GM12878 (cell line): ENCODE data around the gene SIGLEC12. TPM values are rescaled to one million over a fixed set of nuclear protein-coding genes. Genes with fewer than 3 reads are reported as not detected.

Source experiments
- ATAC-seq: fragments of 200-7000 bp; cut with Tn5 transposase; 3 replicates; pipeline ENCODE4 v1.9.1; 2020; ENCODE audit warnings: mild to moderate bottlenecking, moderate library complexity
- BruUV-seq: library from RNA; stranded (reverse); fragments of 400-500 nt; replicated peaks from 2 replicates; lab custom pipeline; 2021; lab: Mats Ljungman, UMichigan
- CTCF ChIA-PET: fragments of 300-600 bp; sonication (Branson Sonifier 250); formaldehyde crosslinking; extraction: SDS; loops from one replicate; lab custom pipeline; 2021; ENCODE audit warnings: inconsistent platforms; lab: Yijun Ruan, JAX
- POLR2A ChIA-PET: fragments of 350-600 bp; formaldehyde crosslinking; extraction: SDS; loops from one replicate; lab custom pipeline; 2021; ENCODE audit warnings: inconsistent platforms; lab: Charles Lee
- RAD21 ChIA-PET: fragments of 300-600 bp; sonication (Branson Sonifier 250); formaldehyde crosslinking; loops from one replicate; lab custom pipeline; 2023; ENCODE audit warnings: antibody characterized with exemption; ENCODE audit not compliant: unreplicated experiment; lab: Charles Lee
- SMC1A ChIA-PET: fragments of 300-600 bp; sonication (Branson Sonifier 250); formaldehyde crosslinking; loops from one replicate; lab custom pipeline; 2023; ENCODE audit not compliant: unreplicated experiment, uncharacterized antibody; lab: Charles Lee
- DNase-seq: peaks from one replicate; pipeline ENCODE4 v3.0.0-alpha.2; 2011; ENCODE audit warnings: low read depth, low spot score
- FAIRE-seq: peaks from 3 replicates; lab custom pipeline; 2011; peaks lifted over from hg19 to GRCh38; lab: Jason Lieb, UNC
- H2AFZ ChIP-seq: 2 replicates; pipeline ENCODE4 v1.6.0; 2011; ENCODE audit warnings: low read depth, low read length, control low read depth; ENCODE audit not compliant: control insufficient read depth
- H3K27ac ChIP-seq: 2 replicates; pipeline ENCODE4 v1.5.1; 2011; ENCODE audit warnings: control low read depth; ENCODE audit not compliant: control insufficient read depth, insufficient read depth
- H3K27me3 ChIP-seq, 2 experiments: replicated peaks in 1 of 2; 2 replicates each; pipeline versions ENCODE4 v1.6.0 to v1.6.1; 2011; ENCODE audit warnings: low read length in 1 of 2; ENCODE audit not compliant: control insufficient read depth in 2 of 2, insufficient read depth in 2 of 2
- H3K36me3 ChIP-seq, 2 experiments: 2 replicates each; pipeline ENCODE4 v1.5.1; 2011; ENCODE audit warnings: low read length in 1 of 2; ENCODE audit not compliant: control insufficient read depth in 2 of 2, insufficient read depth in 2 of 2
- H3K4me1 ChIP-seq: 2 replicates; pipeline ENCODE4 v1.6.1; 2011; ENCODE audit warnings: mild to moderate bottlenecking, low read length, moderate library complexity, mixed read lengths; ENCODE audit not compliant: control insufficient read depth, insufficient read depth
- H3K4me2 ChIP-seq: 2 replicates; pipeline ENCODE4 v1.6.0; 2011; ENCODE audit warnings: control low read depth; ENCODE audit not compliant: control insufficient read depth, insufficient read depth
- H3K4me3 ChIP-seq: fragments of 200-600 bp; sonication (generic); 2 replicates; pipeline ENCODE4 v1.5.1; 2016
- H3K79me2 ChIP-seq: 2 replicates; pipeline ENCODE4 v1.6.0; 2011; ENCODE audit warnings: low read length; ENCODE audit not compliant: control insufficient read depth, insufficient read depth
- H3K9ac ChIP-seq: 2 replicates; pipeline ENCODE4 v1.8.0; 2011; ENCODE audit warnings: low read length, control low read depth, mixed read lengths; ENCODE audit not compliant: control insufficient read depth, insufficient read depth
- H3K9me3 ChIP-seq: replicated peaks from 3 replicates; pipeline ENCODE4 v1.5.1; 2011; ENCODE audit warnings: mild to moderate bottlenecking, low read length; ENCODE audit not compliant: control insufficient read depth, insufficient read depth
- H4K20me1 ChIP-seq: 2 replicates; pipeline ENCODE4 v1.6.0; 2011; ENCODE audit not compliant: control insufficient read depth, insufficient read depth
- CREM ChIP-seq: IDR thresholded peaks from 2 replicates; pipeline ENCODE4 v1.6.1; 2014; ENCODE audit warnings: antibody characterized with exemption, low read depth
- JUNB ChIP-seq: IDR thresholded peaks from 2 replicates; pipeline ENCODE4 v1.6.1; 2016; ENCODE audit warnings: antibody characterized with exemption, mild to moderate bottlenecking
- KAT2A ChIP-seq: conservative IDR thresholded peaks from 2 replicates; pipeline ENCODE4 v1.6.1; 2011; ENCODE audit warnings: low read depth, low read length; ENCODE audit not compliant: control insufficient read depth
- LARP7 ChIP-seq: fragments of 450-650 bp; IDR thresholded peaks from 2 replicates; pipeline ENCODE4 v1.6.1; 2017; ENCODE audit warnings: mild to moderate bottlenecking
- MEF2B ChIP-seq: fragments of 450-650 bp; IDR thresholded peaks from 2 replicates; pipeline ENCODE4 v1.6.1; 2018; ENCODE audit warnings: mild to moderate bottlenecking, moderate library complexity; ENCODE audit not compliant: partially characterized antibody, poor library complexity, severe bottlenecking
- SREBF2 ChIP-seq: IDR thresholded peaks from 2 replicates; pipeline ENCODE4 v1.6.1; 2012; ENCODE audit warnings: mild to moderate bottlenecking, low read length
- WGBS: methylation state at CpG from one replicate; pipeline ENCODE4 v1.1.6; 2016; ENCODE audit warnings: low lambda C conversion rate; ENCODE audit not compliant: insufficient replicate concordance, insufficient coverage; ENCODE audit errors: missing lambda C conversion rate; 5-methylcytosine and 5-hydroxymethylcytosine counted together
- in situ Hi-C: fragments of 300-500 bp; cut with MboI; formaldehyde crosslinking; loops from 9 replicates; pipeline ENCODE4 v1.14.3; 2018; ENCODE audit warnings: mixed read lengths
- intact Hi-C: fragments of 100-400 bp; cut with micrococcal nuclease; formaldehyde crosslinking; loops from one replicate; pipeline ENCODE4 v1.14.2; 2022; ENCODE audit not compliant: unreplicated experiment
- polyA plus RNA-seq, 11 experiments: library from polyadenylated mRNA; depleted of rRNA in 4 of 11; unstranded in 6 of 11; stranded (reverse) in 5 of 11; fragments of >200 nt; fragmentation: Nextera tagmentation in 4 of 11; fragmentation: Illumina TruSeq in 1 of 11; extraction: Ambion mirVana in 4 of 11; extraction: Trizol in 1 of 11; gene quantifications; 1 replicate in 1 of 11; 2 replicates in 10 of 11; pipeline versions ENCODE4 v1.2.1 to v1.2.3, GENCODE V29; 2011 to 2016; ENCODE audit warnings: inconsistent platforms in 2 of 11, missing spikeins in 2 of 11, low read depth in 1 of 11
- total RNA-seq, 4 experiments: library from RNA; depleted of rRNA in 3 of 4; stranded (reverse); fragments of >200 nt in 3 of 4; fragmentation: Illumina TruSeq in 1 of 4; extraction: Trizol in 1 of 4; gene quantifications; 2 replicates each; pipeline versions ENCODE4 v1.2.1 to v1.2.3, GENCODE V29; 2013 to 2021
- TF ChIP-seq, protein P1 (sequence below): fragments of 450-650 bp; formaldehyde crosslinking; IDR thresholded peaks from 2 replicates; pipeline ENCODE4 v1.4.0; 2020; ENCODE audit warnings: mild to moderate bottlenecking, moderate library complexity
- TF ChIP-seq, protein P2 (sequence below): fragments of 450-650 bp; IDR thresholded peaks from 2 replicates; pipeline ENCODE4 v1.6.1; 2018; ENCODE audit warnings: mild to moderate bottlenecking, low read depth, moderate library complexity; ENCODE audit not compliant: partially characterized antibody
- TF ChIP-seq, protein P3 (sequence below): fragments of 450-650 bp; IDR thresholded peaks from 2 replicates; pipeline ENCODE4 v1.6.1; 2016; ENCODE audit warnings: mild to moderate bottlenecking
- TF ChIP-seq, protein P4 (sequence below): IDR thresholded peaks from 2 replicates; pipeline ENCODE4 v1.6.1; 2011; ENCODE audit warnings: borderline replicate concordance, low read depth, mild to moderate bottlenecking, moderate library complexity, mixed read lengths, low read length; ENCODE audit not compliant: insufficient read depth; ENCODE audit errors: extremely low read length

The SIGLEC12 gene
- total and polyA plus RNA-seq, 10 of the 15 experiments (the other 5 are each of a cell fraction or from before 2014, with no cell fraction given) = 0.03 to 0.18 (median 0.06) TPM; not detected in 5

DNA sequence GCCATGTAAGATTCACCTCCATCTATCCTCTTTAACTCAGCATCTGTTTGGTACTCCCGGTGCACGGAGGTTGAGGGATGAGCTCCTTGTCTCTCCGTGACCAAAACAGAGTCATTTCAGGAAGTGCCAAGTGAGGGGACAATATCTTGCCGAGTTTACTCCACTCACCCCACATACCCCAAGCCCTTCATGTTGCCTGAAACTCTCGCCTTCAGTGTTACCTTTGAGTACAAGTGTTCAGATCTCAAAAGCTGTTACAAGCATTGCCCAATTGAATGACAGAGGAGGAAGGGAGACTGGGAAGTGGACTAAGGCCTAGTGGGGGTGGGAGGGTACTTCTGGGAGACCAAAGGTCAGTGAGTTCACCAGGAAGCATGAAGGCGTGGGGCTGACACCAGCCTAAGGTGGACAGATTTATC, 6.0 kb upstream of the SIGLEC12 start (continued):
- TF ChIP-seq, protein P1, sequence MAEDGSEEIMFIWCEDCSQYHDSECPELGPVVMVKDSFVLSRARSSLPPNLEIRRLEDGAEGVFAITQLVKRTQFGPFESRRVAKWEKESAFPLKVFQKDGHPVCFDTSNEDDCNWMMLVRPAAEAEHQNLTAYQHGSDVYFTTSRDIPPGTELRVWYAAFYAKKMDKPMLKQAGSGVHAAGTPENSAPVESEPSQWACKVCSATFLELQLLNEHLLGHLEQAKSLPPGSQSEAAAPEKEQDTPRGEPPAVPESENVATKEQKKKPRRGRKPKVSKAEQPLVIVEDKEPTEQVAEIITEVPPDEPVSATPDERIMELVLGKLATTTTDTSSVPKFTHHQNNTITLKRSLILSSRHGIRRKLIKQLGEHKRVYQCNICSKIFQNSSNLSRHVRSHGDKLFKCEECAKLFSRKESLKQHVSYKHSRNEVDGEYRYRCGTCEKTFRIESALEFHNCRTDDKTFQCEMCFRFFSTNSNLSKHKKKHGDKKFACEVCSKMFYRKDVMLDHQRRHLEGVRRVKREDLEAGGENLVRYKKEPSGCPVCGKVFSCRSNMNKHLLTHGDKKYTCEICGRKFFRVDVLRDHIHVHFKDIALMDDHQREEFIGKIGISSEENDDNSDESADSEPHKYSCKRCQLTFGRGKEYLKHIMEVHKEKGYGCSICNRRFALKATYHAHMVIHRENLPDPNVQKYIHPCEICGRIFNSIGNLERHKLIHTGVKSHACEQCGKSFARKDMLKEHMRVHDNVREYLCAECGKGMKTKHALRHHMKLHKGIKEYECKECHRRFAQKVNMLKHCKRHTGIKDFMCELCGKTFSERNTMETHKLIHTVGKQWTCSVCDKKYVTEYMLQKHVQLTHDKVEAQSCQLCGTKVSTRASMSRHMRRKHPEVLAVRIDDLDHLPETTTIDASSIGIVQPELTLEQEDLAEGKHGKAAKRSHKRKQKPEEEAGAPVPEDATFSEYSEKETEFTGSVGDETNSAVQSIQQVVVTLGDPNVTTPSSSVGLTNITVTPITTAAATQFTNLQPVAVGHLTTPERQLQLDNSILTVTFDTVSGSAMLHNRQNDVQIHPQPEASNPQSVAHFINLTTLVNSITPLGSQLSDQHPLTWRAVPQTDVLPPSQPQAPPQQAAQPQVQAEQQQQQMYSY (CRISPR knock-in tag) = no peak

DNA sequence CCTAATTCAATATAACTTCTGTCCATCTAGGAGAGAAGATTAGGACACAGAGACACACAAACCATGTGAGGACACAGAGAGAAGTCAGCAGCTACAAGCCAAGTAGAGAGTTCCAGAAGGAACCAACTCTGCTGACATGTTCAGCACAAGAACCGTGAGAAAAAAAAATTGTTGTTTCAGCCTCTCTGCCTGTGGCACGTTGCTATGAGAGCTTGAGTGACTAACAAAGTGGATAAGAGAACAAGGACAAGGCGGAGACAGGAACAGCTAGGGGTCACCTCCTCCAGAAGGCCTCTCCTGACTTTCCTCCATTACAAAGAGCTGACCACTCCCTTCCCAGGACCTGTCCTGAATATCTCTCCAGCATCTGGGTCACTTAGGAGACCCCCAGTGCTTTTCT, 5.6 kb upstream of the SIGLEC12 start:
- RAD21 ChIA-PET = interaction anchor here (1.5 kb wide), 1 partner anchor 150 kb away, joined by 5 read pairs; no protein-coding TSS in a partner anchor

More for the DNA sequence above, 5.6 kb upstream of the SIGLEC12 start:
- ChIA-PET SMC1A (no interaction called here), POLR2A (no interaction called here), CTCF (interaction anchor here (0.9 to 6.9 kb wide), 7 partner anchors 8 to 154 kb away, joined by 3 to 39 read pairs (median 9); no protein-coding TSS in a partner anchor)
- Histone ChIP-seq H3K4me1 (no peaks in the 10 kb centered on the region), H3K79me2 (no peaks in the 10 kb centered on the region), H3K9ac (no peak overlapping the region), H3K27me3 (no peaks in the 10 kb centered on the region), H4K20me1 (no peaks in the 10 kb centered on the region), H3K4me2 (no peak overlapping the region), H3K36me3 (no peaks in the 10 kb centered on the region), H3K27ac (no peak overlapping the region), H3K4me3 (no peak overlapping the region), H2AFZ (no peak overlapping the region), H3K9me3 (no peaks in the 10 kb centered on the region; the same call in 2 of the 3 replicates)
- BruUV-seq = no TSS peak
- no peak for FAIRE-seq
- no peak for ATAC-seq
- intact Hi-C loops (no loop called here), in situ Hi-C loops (no loop called here)
- no peak for DNase-seq
- TF ChIP-seq JUNB (no peak), SREBF2 (no peak), LARP7 (no peak), KAT2A (no peak), CREM (no peak), MEF2B (no peak)
- TF ChIP-seq, protein P2, sequence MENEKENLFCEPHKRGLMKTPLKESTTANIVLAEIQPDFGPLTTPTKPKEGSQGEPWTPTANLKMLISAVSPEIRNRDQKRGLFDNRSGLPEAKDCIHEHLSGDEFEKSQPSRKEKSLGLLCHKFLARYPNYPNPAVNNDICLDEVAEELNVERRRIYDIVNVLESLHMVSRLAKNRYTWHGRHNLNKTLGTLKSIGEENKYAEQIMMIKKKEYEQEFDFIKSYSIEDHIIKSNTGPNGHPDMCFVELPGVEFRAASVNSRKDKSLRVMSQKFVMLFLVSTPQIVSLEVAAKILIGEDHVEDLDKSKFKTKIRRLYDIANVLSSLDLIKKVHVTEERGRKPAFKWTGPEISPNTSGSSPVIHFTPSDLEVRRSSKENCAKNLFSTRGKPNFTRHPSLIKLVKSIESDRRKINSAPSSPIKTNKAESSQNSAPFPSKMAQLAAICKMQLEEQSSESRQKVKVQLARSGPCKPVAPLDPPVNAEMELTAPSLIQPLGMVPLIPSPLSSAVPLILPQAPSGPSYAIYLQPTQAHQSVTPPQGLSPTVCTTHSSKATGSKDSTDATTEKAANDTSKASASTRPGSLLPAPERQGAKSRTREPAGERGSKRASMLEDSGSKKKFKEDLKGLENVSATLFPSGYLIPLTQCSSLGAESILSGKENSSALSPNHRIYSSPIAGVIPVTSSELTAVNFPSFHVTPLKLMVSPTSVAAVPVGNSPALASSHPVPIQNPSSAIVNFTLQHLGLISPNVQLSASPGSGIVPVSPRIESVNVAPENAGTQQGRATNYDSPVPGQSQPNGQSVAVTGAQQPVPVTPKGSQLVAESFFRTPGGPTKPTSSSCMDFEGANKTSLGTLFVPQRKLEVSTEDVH = no peak
- TF ChIP-seq, protein P3, sequence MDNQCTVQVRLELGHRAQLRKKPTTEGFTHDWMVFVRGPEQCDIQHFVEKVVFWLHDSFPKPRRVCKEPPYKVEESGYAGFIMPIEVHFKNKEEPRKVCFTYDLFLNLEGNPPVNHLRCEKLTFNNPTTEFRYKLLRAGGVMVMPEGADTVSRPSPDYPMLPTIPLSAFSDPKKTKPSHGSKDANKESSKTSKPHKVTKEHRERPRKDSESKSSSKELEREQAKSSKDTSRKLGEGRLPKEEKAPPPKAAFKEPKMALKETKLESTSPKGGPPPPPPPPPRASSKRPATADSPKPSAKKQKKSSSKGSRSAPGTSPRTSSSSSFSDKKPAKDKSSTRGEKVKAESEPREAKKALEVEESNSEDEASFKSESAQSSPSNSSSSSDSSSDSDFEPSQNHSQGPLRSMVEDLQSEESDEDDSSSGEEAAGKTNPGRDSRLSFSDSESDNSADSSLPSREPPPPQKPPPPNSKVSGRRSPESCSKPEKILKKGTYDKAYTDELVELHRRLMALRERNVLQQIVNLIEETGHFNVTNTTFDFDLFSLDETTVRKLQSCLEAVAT = no peak
- TF ChIP-seq, protein P4, sequence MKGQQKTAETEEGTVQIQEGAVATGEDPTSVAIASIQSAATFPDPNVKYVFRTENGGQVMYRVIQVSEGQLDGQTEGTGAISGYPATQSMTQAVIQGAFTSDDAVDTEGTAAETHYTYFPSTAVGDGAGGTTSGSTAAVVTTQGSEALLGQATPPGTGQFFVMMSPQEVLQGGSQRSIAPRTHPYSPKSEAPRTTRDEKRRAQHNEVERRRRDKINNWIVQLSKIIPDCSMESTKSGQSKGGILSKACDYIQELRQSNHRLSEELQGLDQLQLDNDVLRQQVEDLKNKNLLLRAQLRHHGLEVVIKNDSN = no peak
- WGBS = 17% methylated on average over 3 of the region's 3 CpGs
